K562 (cell line): ENCODE results near the gene HARS1. TPM values are rescaled to one million over a fixed set of nuclear protein-coding genes. Genes with fewer than 3 reads are reported as not detected.

ENCODE experiments used
- ATAC-seq: fragments of 200-7000 bp; cut with Tn5 transposase; 3 replicates; pipeline ENCODE4 v1.9.1; 2020; ENCODE audit warnings: moderate library complexity
- BruUV-seq: library from RNA; stranded (reverse); fragments of 400-500 nt; replicated peaks from 2 replicates; lab custom pipeline; 2021; lab: Mats Ljungman, UMichigan
- CTCF ChIA-PET: fragments of 300-600 bp; formaldehyde crosslinking; extraction: SDS; loops from one replicate; lab custom pipeline; 2021; ENCODE audit warnings: low intra/inter-chr PET ratio; lab: Yijun Ruan, JAX
- POLR2A ChIA-PET: fragments of 300-600, 350-650 bp; sonication (Branson Sonifier 250); formaldehyde crosslinking; extraction: SDS; loops from one replicate; lab custom pipeline; 2021; ENCODE audit warnings: antibody characterized with exemption, inconsistent platforms; lab: Yijun Ruan, JAX
- DNase-seq, 4 experiments: peaks; one replicate each; pipeline versions ENCODE4 v3.0.0 to v3.0.0-alpha.2; 2011 to 2018; ENCODE audit warnings: low spot score in 3 of 4, mixed read lengths in 3 of 4; ENCODE audit errors: extremely low read depth in 1 of 4
- FAIRE-seq: peaks from 2 replicates; lab custom pipeline; 2011; peaks lifted over from hg19 to GRCh38; lab: Jason Lieb, UNC
- H2AFZ ChIP-seq: 2 replicates; pipeline ENCODE4 v1.6.0; 2011; ENCODE audit warnings: low read depth, low read length, control low read depth, inconsistent platforms
- H3K27ac ChIP-seq: fragments of 200-600 bp; 3 replicates; pipeline ENCODE4 v1.8.0; 2011; ENCODE audit warnings: low read depth, mild to moderate bottlenecking, control low read depth, inconsistent platforms, low read length, moderate library complexity, mixed read lengths; ENCODE audit errors: extremely low read depth
- H3K27me3 ChIP-seq, 2 experiments: fragments of 300-600 bp in 1 of 2; 2 replicates in 1 of 2; 3 replicates in 1 of 2; pipeline versions ENCODE4 v1.6.0 to v1.8.0; 2011; ENCODE audit warnings: inconsistent platforms in 2 of 2, low read length in 2 of 2, mild to moderate bottlenecking in 1 of 2, mixed read lengths in 1 of 2, moderate library complexity in 1 of 2; ENCODE audit not compliant: control insufficient read depth in 2 of 2, insufficient read depth in 2 of 2
- H3K36me3 ChIP-seq: fragments of 300-600 bp; 3 replicates; pipeline ENCODE4 v1.8.0; 2011; ENCODE audit warnings: mild to moderate bottlenecking, low read length, inconsistent platforms; ENCODE audit not compliant: control insufficient read depth, insufficient read depth
- H3K4me1 ChIP-seq, 2 experiments: fragments of 200-600 bp in 1 of 2; replicated peaks in 1 of 2; 2 replicates in 1 of 2; 3 replicates in 1 of 2; pipeline versions ENCODE4 v1.5.1 to v1.8.0; 2011; ENCODE audit warnings: inconsistent platforms in 2 of 2, low read length in 2 of 2, mild to moderate bottlenecking in 1 of 2, mixed read lengths in 1 of 2, moderate library complexity in 1 of 2; ENCODE audit not compliant: control insufficient read depth in 2 of 2, insufficient read depth in 2 of 2
- H3K4me2 ChIP-seq: 2 replicates; pipeline ENCODE4 v1.6.1; 2011; ENCODE audit warnings: low read length, control low read depth, inconsistent platforms, mixed read lengths; ENCODE audit not compliant: insufficient read depth
- H3K4me3 ChIP-seq: fragments of 200-600 bp; sonication (generic), shearing (Covaris generic); 2 replicates; pipeline ENCODE4 v1.5.1; 2016; ENCODE audit warnings: control low read depth, inconsistent platforms
- H3K79me2 ChIP-seq: fragments of 200-600 bp; 3 replicates; pipeline ENCODE4 v1.8.0; 2011; ENCODE audit warnings: low read length, inconsistent platforms; ENCODE audit not compliant: control insufficient read depth, insufficient read depth
- H3K9ac ChIP-seq, 2 experiments: 2 replicates each; pipeline versions ENCODE4 v1.6.0 to v1.6.1; 2011; ENCODE audit warnings: low read depth in 2 of 2, low read length in 2 of 2, control low read depth in 1 of 2, inconsistent platforms in 1 of 2, mild to moderate bottlenecking in 1 of 2, mixed read lengths in 1 of 2; ENCODE audit not compliant: insufficient read depth in 1 of 2
- H3K9me1 ChIP-seq: one replicate; pipeline ENCODE4 v1.6.0; 2011; ENCODE audit warnings: inconsistent platforms, mild to moderate bottlenecking, low read length, moderate library complexity; ENCODE audit not compliant: control insufficient read depth, insufficient read depth
- H3K9me3 ChIP-seq: replicated peaks from 2 replicates; pipeline ENCODE4 v1.5.1; 2011; ENCODE audit warnings: low read depth, low read length, inconsistent platforms; ENCODE audit not compliant: control insufficient read depth, insufficient read depth
- H4K20me1 ChIP-seq: replicated peaks from 2 replicates; pipeline ENCODE4 v1.6.1; 2011; ENCODE audit warnings: low read length, inconsistent platforms, mixed read lengths; ENCODE audit not compliant: control insufficient read depth, insufficient read depth
- BCOR ChIP-seq: fragments of 450-650 bp; IDR thresholded peaks from 2 replicates; pipeline ENCODE4 v1.6.1; 2016
- CCNT2 ChIP-seq: IDR thresholded peaks from 2 replicates; pipeline ENCODE4 v1.6.1; 2011; ENCODE audit warnings: borderline replicate concordance, low read depth, mild to moderate bottlenecking, moderate library complexity, mixed read lengths, low read length; ENCODE audit not compliant: insufficient read length; ENCODE audit errors: extremely low read depth
- CXXC5 ChIP-seq: fragments of 250-450 bp; sonication (Bioruptor Pico); IDR thresholded peaks from 2 replicates; pipeline ENCODE4 v1.8.0; 2022; ENCODE audit warnings: inconsistent platforms, mild to moderate bottlenecking, moderate library complexity
- ETS1 ChIP-seq: conservative IDR thresholded peaks from 2 replicates; pipeline ENCODE4 v1.6.1; 2011; ENCODE audit warnings: low read depth, mild to moderate bottlenecking, low read length; ENCODE audit not compliant: control insufficient read depth
- FIP1L1 ChIP-seq: fragments of 200-400 bp; formaldehyde crosslinking; IDR thresholded peaks from 2 replicates; pipeline ENCODE4 v1.6.1; 2018; ENCODE audit warnings: mild to moderate bottlenecking, low read depth, low read length; ENCODE audit not compliant: poor library complexity, severe bottlenecking
- KDM2B ChIP-seq: fragments of 250-450 bp; sonication (Bioruptor Pico); IDR thresholded peaks from 2 replicates; pipeline ENCODE4 v1.8.0; 2021; ENCODE audit warnings: mild to moderate bottlenecking, moderate library complexity
- KLF13 ChIP-seq: fragments of 450-650 bp; IDR thresholded peaks from 2 replicates; pipeline ENCODE4 v1.6.1; 2016; ENCODE audit warnings: missing genetic modification characterization, low read depth, mild to moderate bottlenecking, missing compliant biosample characterization, moderate library complexity, borderline replicate concordance
- NFRKB ChIP-seq: fragments of 450-650 bp; IDR thresholded peaks from 2 replicates; pipeline ENCODE4 v1.6.1; 2016; ENCODE audit warnings: low read depth
- RAD51 ChIP-seq: fragments of 450-650 bp; IDR thresholded peaks from 2 replicates; pipeline ENCODE4 v1.7.1; 2016; ENCODE audit warnings: low read depth, mild to moderate bottlenecking, borderline replicate concordance
- SIN3A ChIP-seq, 2 experiments: fragments of 150-350 bp in 1 of 2; IDR thresholded peaks; 2 replicates each; pipeline ENCODE4 v1.6.1; 2011 to 2016; ENCODE audit warnings: borderline replicate concordance in 2 of 2, low read depth in 2 of 2, low read length in 2 of 2, mild to moderate bottlenecking in 2 of 2, moderate library complexity in 2 of 2; ENCODE audit not compliant: control insufficient read depth in 1 of 2
- TARDBP ChIP-seq: fragments of 450-650 bp; IDR thresholded peaks from 2 replicates; pipeline ENCODE4 v1.6.1; 2016
- TCF15 ChIP-seq: fragments of 250-450 bp; sonication (Bioruptor Pico); IDR thresholded peaks from 2 replicates; pipeline ENCODE4 v1.8.0; 2022; ENCODE audit warnings: moderate library complexity, mild to moderate bottlenecking, inconsistent platforms
- TCFL5 ChIP-seq: fragments of 250-450 bp; sonication (Bioruptor Pico); conservative IDR thresholded peaks from 2 replicates; pipeline ENCODE4 v1.6.1; 2021; ENCODE audit warnings: mild to moderate bottlenecking, moderate library complexity, matching md5 sums
- THRA ChIP-seq: fragments of 450-650 bp; IDR thresholded peaks from 2 replicates; pipeline ENCODE4 v1.6.1; 2017; ENCODE audit warnings: mild to moderate bottlenecking, moderate library complexity
- XRCC5 ChIP-seq: fragments of 200-400 bp; formaldehyde crosslinking; IDR thresholded peaks from 2 replicates; pipeline ENCODE4 v1.6.1; 2017; ENCODE audit warnings: low read depth, mild to moderate bottlenecking, low read length
- ZKSCAN3 ChIP-seq: fragments of 250-450 bp; sonication (Bioruptor Pico); IDR thresholded peaks from 2 replicates; pipeline ENCODE4 v1.4.0; 2020
- ZNF232 ChIP-seq: sonication (generic); formaldehyde crosslinking; IDR thresholded peaks from 2 replicates; pipeline ENCODE4 v1.8.0; 2022; ENCODE audit warnings: mild to moderate bottlenecking, missing genetic modification reagents
- ZNF436 ChIP-seq: fragments of 250-450, 450-650 bp; sonication (Bioruptor Pico); formaldehyde crosslinking; IDR thresholded peaks from 2 replicates; pipeline ENCODE4 v1.7.0; 2020; ENCODE audit warnings: mild to moderate bottlenecking
- ZNF696 ChIP-seq: fragments of 250-450 bp; sonication (Bioruptor Pico); conservative IDR thresholded peaks from 2 replicates; pipeline ENCODE4 v1.4.0; 2020; ENCODE audit warnings: mild to moderate bottlenecking, moderate library complexity
- WGBS: fragments of 100-300 bp; shearing (Covaris generic); methylation state at CpG from one replicate; pipeline ENCODE4 v1.1.6; 2016; ENCODE audit warnings: low coverage, mixed read lengths; ENCODE audit not compliant: insufficient coverage; ENCODE audit errors: missing lambda C conversion rate; 5-methylcytosine and 5-hydroxymethylcytosine counted together
- in situ Hi-C: fragments of 300-500 bp; cut with MboI; formaldehyde crosslinking; loops from 4 replicates; pipeline ENCODE4 v1.15.0; 2018; ENCODE audit warnings: inconsistent platforms, mixed read lengths
- intact Hi-C: fragments of 100-400 bp; cut with micrococcal nuclease; formaldehyde crosslinking; loops from 2 replicates; pipeline ENCODE4 v1.14.2; 2022
- polyA plus RNA-seq, 8 experiments: library from polyadenylated mRNA; depleted of rRNA in 4 of 8; stranded (reverse) in 5 of 8; unstranded in 3 of 8; fragments of >200 nt; fragmentation: Nextera tagmentation in 2 of 8; fragmentation: Illumina TruSeq in 1 of 8; extraction: Ambion mirVana in 2 of 8; extraction: Trizol in 1 of 8; gene quantifications; 2 replicates each; pipeline versions ENCODE4 v1.2.1 to v1.2.3, GENCODE V29; 2011 to 2014; ENCODE audit warnings: inconsistent platforms in 1 of 8, missing spikeins in 1 of 8
- total RNA-seq, 7 experiments: library from RNA; depleted of rRNA in 6 of 7; stranded (reverse); fragments of >200 nt in 6 of 7; fragmentation: Illumina TruSeq in 2 of 7; extraction: Trizol in 2 of 7; gene quantifications; 2 replicates each; pipeline versions ENCODE4 v1.2.1 to v1.2.3, GENCODE V29; 2011 to 2021; ENCODE audit warnings: low replicate concordance in 1 of 7

Gene HARS1
- total and polyA plus RNA-seq, 9 of the 15 experiments (the other 6 are each of a cell fraction or from before 2014, with no cell fraction given) = 13.5 to 88.5 (median 75.2) TPM

GRCh38 chr5:140664359-140665119 is 26.6 kb downstream of the HARS1 start, which contains the start of gene WDR55:
Gene WDR55 (plus strand): TSS chr5:140664904. CDS start chr5:140664913, 9 bp downstream.
- H3K9ac ChIP-seq = peak within 1 kb of the TSS; percentile 76 to 93
- intact Hi-C loops (loop anchor here (1.0 to 2.0 kb wide), 5 partner anchors 18 to 264 kb away; partner anchors contain the start of genes ANKHD1, HARS1, HARS2 and IK), in situ Hi-C loops (no loop called here)
- H3K36me3 ChIP-seq = peaks cover 72% of the 10 kb centered on the region
- ATAC-seq (peak; percentile 98), DNase-seq (peak; percentile 92 to 98 (median 94)), FAIRE-seq (peak; percentile 97)
- POLR2A ChIA-PET = interaction anchor here (0.5 to 3.2 kb wide), 16 partner anchors 9 to 1280 kb away, joined by 3 to 17 read pairs (median 4); partner anchors contain the start of genes DND1, EIF4EBP3, IK and NDUFA2
- no peaks in the 10 kb centered on the region for H3K27me3 ChIP-seq
- H3K79me2 ChIP-seq = peaks cover 36% of the 10 kb centered on the region
- peak within 1 kb of the TSS; percentile 96 for H3K4me2 ChIP-seq
- H3K4me3 ChIP-seq = peak within 1 kb of the TSS; percentile 92
- no peaks in the 10 kb centered on the region for H3K9me1 ChIP-seq
- TSS peak; percentile 94 for BruUV-seq
- peak within 1 kb of the TSS; percentile 91 for H3K27ac ChIP-seq
- WGBS = under 1% methylated on average over 49 of the region's 54 CpGs
- H3K4me1 ChIP-seq = peaks cover 10 to 14% of the 10 kb centered on the region in 2 experiments; a peak in 4 of 5 replicates
- peak within 1 kb of the TSS; percentile 97 for H2AFZ ChIP-seq
- 0 out of 2 replicates have a peak, but pooled peaks cover 3% of the 10 kb centered on the region for H4K20me1 ChIP-seq
- CTCF ChIA-PET = interaction anchor here (0.6 kb wide), 1 partner anchor 18 kb away, joined by 3 read pairs; no protein-coding TSS in a partner anchor
- H3K9me3 ChIP-seq = no peaks in the 10 kb centered on the region
- TF ChIP-seq RAD51 (no peak), THRA (peak; percentile 99), FIP1L1 (no peak), NFRKB (no peak; the same call in 1 of the 2 replicates), TARDBP (no peak), CXXC5 (CRISPR knock-in tag) (peak; percentile 89), TCFL5 (CRISPR knock-in tag) (no peak), ZNF232 (CRISPR knock-in tag) (no peak), XRCC5 (no peak; the same call in 1 of the 2 replicates), CCNT2 (peak; percentile 53), ZNF436 (CRISPR knock-in tag) (no peak), KLF13 (tag) (no peak; the same call in none of the 2 replicates), BCOR (no peak), KDM2B (CRISPR knock-in tag) (0 out of 2 replicates have a peak, but pooled peaks have one; percentile 32), ETS1 (peak; percentile 63; the same call in 1 of the 2 replicates), TCF15 (CRISPR knock-in tag) (no peak), ZKSCAN3 (CRISPR knock-in tag) (no peak), SIN3A (IDR thresholded peaks at IDR 0.05; ENCODE audit: borderline replicate concordance in 2 of 2, control insufficient read depth in 1 of 2, low read depth in 2 of 2, low read length in 2 of 2) (peak; percentile 89 to 98), ZNF696 (CRISPR knock-in tag) (no peak)
